OCI-LY1 (cell line): ENCODE results near the gene PCSK2.

Source experiments
- H2AFZ ChIP-seq: fragments of 200-600 bp; sonication (generic), shearing (Covaris generic); 2 replicates; pipeline ENCODE4 v1.6.0; 2014; ENCODE audit warnings: antibody characterized with exemption, mild to moderate bottlenecking, low read length
- H3F3A ChIP-seq: fragments of 200-600 bp; sonication (generic), shearing (Covaris generic); 2 replicates; pipeline ENCODE4 v1.6.0; 2014; ENCODE audit warnings: mild to moderate bottlenecking, antibody characterized with exemption, low read length, moderate library complexity; ENCODE audit not compliant: insufficient read depth
- H3K27ac ChIP-seq: fragments of 200-600 bp; sonication (generic); 2 replicates; pipeline ENCODE4 v1.5.1; 2014; ENCODE audit warnings: low read length, mixed run types, mild to moderate bottlenecking, low read depth; ENCODE audit not compliant: poor library complexity, severe bottlenecking
- H3K27me3 ChIP-seq: fragments of 200-600 bp; sonication (generic); 2 replicates; pipeline ENCODE4 v1.6.0; 2014; ENCODE audit warnings: antibody characterized with exemption, mild to moderate bottlenecking, low read length, moderate library complexity; ENCODE audit not compliant: insufficient read depth
- H3K36me3 ChIP-seq: fragments of 200-600 bp; sonication (generic); 2 replicates; pipeline ENCODE4 v1.6.1; 2014; ENCODE audit warnings: mild to moderate bottlenecking, antibody characterized with exemption, low read length, moderate library complexity, mixed read lengths; ENCODE audit not compliant: insufficient read depth
- H3K4me1 ChIP-seq: fragments of 200-600 bp; sonication (generic); 2 replicates; pipeline ENCODE4 v1.5.1; 2014; ENCODE audit warnings: mild to moderate bottlenecking, low read length, moderate library complexity; ENCODE audit not compliant: insufficient read depth, severe bottlenecking
- H3K4me2 ChIP-seq: fragments of 200-600 bp; sonication (generic), shearing (Covaris generic); 2 replicates; pipeline ENCODE4 v1.6.1; 2014; ENCODE audit warnings: low read length
- H3K4me3 ChIP-seq: fragments of 200-600 bp; sonication (generic); 2 replicates; pipeline ENCODE4 v1.5.1; 2014; ENCODE audit warnings: low read length, low read depth, mild to moderate bottlenecking, mixed read lengths; ENCODE audit not compliant: poor library complexity, severe bottlenecking
- H3K79me2 ChIP-seq: fragments of 200-600 bp; shearing (Covaris generic); 2 replicates; pipeline ENCODE4 v1.6.1; 2016; ENCODE audit warnings: mixed run types, low read length, mixed read lengths; ENCODE audit not compliant: insufficient read depth
- H3K9ac ChIP-seq: fragments of 200-600 bp; sonication (generic), shearing (Covaris generic); 2 replicates; pipeline ENCODE4 v1.6.1; 2014; ENCODE audit warnings: mild to moderate bottlenecking, low read length, mixed read lengths
- H3K9me2 ChIP-seq: fragments of 200-600 bp; sonication (generic), shearing (Covaris generic); 2 replicates; pipeline ENCODE4 v1.6.1; 2014; ENCODE audit warnings: low read depth, mild to moderate bottlenecking, low read length, mixed read lengths
- H3K9me3 ChIP-seq: fragments of 200-600 bp; shearing (Covaris generic); 2 replicates; pipeline ENCODE4 v1.6.1; 2014; ENCODE audit warnings: low read length, mixed read lengths
- H4K20me1 ChIP-seq: fragments of 200-600 bp; sonication (generic), shearing (Covaris generic); 2 replicates; pipeline ENCODE4 v1.6.0; 2016; ENCODE audit warnings: mild to moderate bottlenecking, low read length; ENCODE audit not compliant: insufficient read depth
- CTCF ChIP-seq: fragments of 200-600 bp; sonication (generic), shearing (Covaris generic); IDR thresholded peaks from 2 replicates; pipeline ENCODE4 v1.5.1; 2017; ENCODE audit warnings: mild to moderate bottlenecking, antibody characterized with exemption, low read length, moderate library complexity, mixed read lengths
- EZH2 ChIP-seq: fragments of 200-600 bp; sonication (generic), shearing (Covaris generic); IDR thresholded peaks from 2 replicates; pipeline ENCODE4 v1.8.0; 2017; ENCODE audit warnings: borderline replicate concordance, mixed run types, mild to moderate bottlenecking, antibody characterized with exemption, low read length, moderate library complexity, mixed read lengths

Gene PCSK2

GRCh38 chr20:17533396-17533795 lies 306.6 kb downstream of the PCSK2 start:
- H3K27me3 ChIP-seq = peaks cover 6% of the 10 kb centered on the region; the same call in 1 of the 2 replicates
- H4K20me1 ChIP-seq = no peaks in the 10 kb centered on the region
- no peak overlapping the region for H2AFZ ChIP-seq
- H3K36me3 ChIP-seq = no peaks in the 10 kb centered on the region
- H3K4me3 ChIP-seq = no peak overlapping the region
- no peaks in the 10 kb centered on the region for H3F3A ChIP-seq
- H3K9me2 ChIP-seq = no peaks in the 10 kb centered on the region
- no peaks in the 10 kb centered on the region for H3K79me2 ChIP-seq
- H3K27ac ChIP-seq = no peak overlapping the region
- H3K4me1 ChIP-seq = peaks cover 19% of the 10 kb centered on the region
- H3K9ac ChIP-seq = no peak overlapping the region
- TF ChIP-seq CTCF (no peak), EZH2 (no peak)
- H3K9me3 ChIP-seq = no peaks in the 10 kb centered on the region
- no peak overlapping the region for H3K4me2 ChIP-seq

- Histone ChIP-seq H3K27me3 (peaks cover 6% of the 10 kb centered on the region; the same call in 1 of the 2 replicates), H3K4me1 (peaks cover 19% of the 10 kb centered on the region), H3K36me3 (no peaks in the 10 kb centered on the region), H3K4me3 (no peak overlapping the region), H3F3A (no peaks in the 10 kb centered on the region), H3K9me3 (no peaks in the 10 kb centered on the region), H3K9me2 (no peaks in the 10 kb centered on the region), H4K20me1 (no peaks in the 10 kb centered on the region), H3K4me2 (no peak overlapping the region), H2AFZ (no peak overlapping the region), H3K9ac (no peak overlapping the region), H3K79me2 (no peaks in the 10 kb centered on the region), H3K27ac (no peak overlapping the region)
- no peak for TF ChIP-seq EZH2
- no peak for TF ChIP-seq CTCF
Observed at GRCh38 chr20:17534077-17534476, 307.2 kb downstream of the PCSK2 start.
